ENCODE data around the gene AAMP.

- TF ChIP-seq CTCF (IDR thresholded peaks at IDR 0.05) (no peak), ZFX (IDR thresholded peaks at IDR 0.05; ENCODE audit: borderline replicate concordance) (no peak)
Measured at GRCh38 chr2:218216674-218217359, 53.1 kb downstream of the AAMP start, which contains the start of gene ARPC2.

Data from 22Rv1 (cell line).